Activated naive CD8-positive, alpha-beta T cell treated with anti-CD3 and anti-CD28 coated beads, Interleukin-2, amount 10 ng/mL, durations not matched to agents 7 days and 5 days (primary cell): ENCODE measurements around the gene TLE3. TPM values are rescaled to one million over a fixed set of nuclear protein-coding genes. Genes with fewer than 3 reads are reported as not detected.

Experiments
- ATAC-seq: fragments of 150-1000 bp; cut with Tn5 transposase; one replicate; pipeline ENCODE4 v1.10.0; 2021; ENCODE audit warnings: low read depth, moderate library complexity
- POLR2A ChIA-PET: fragments of 350-600 bp; sonication (Branson Sonifier 250); formaldehyde crosslinking; loops from one replicate; lab custom pipeline; 2021; ENCODE audit warnings: antibody characterized with exemption; lab: Charles Lee
- DNase-seq: peaks from one replicate; pipeline ENCODE4 v3.0.0; 2021
- H3K27ac Mint-ChIP-seq: one replicate; pipeline ENCODE4 v1.8.0; 2022; ENCODE audit warnings: mild to moderate bottlenecking, mixed read lengths
- H3K27me3 Mint-ChIP-seq: one replicate; pipeline ENCODE4 v1.8.0; 2022; ENCODE audit warnings: mild to moderate bottlenecking, moderate library complexity, mixed read lengths
- H3K36me3 Mint-ChIP-seq: one replicate; pipeline ENCODE4 v1.8.0; 2021; ENCODE audit warnings: mild to moderate bottlenecking, mixed read lengths
- H3K4me1 Mint-ChIP-seq: one replicate; pipeline ENCODE4 v1.8.0; 2021; ENCODE audit warnings: mixed read lengths
- H3K4me3 Mint-ChIP-seq: one replicate; pipeline ENCODE4 v1.8.0; 2022; ENCODE audit warnings: mild to moderate bottlenecking, moderate library complexity, mixed read lengths
- H3K9me3 Mint-ChIP-seq: one replicate; pipeline ENCODE4 v1.8.0; 2021; ENCODE audit warnings: mixed read lengths
- total RNA-seq, 2 experiments: library from RNA; stranded (reverse); gene quantifications; one replicate each; pipeline ENCODE4 v1.2.3, GENCODE V29; 2021

Gene TLE3
- total RNA-seq, 2 experiments from 2014 or later: 80.5 to 87.9 TPM

- DNase-seq (no peak), ATAC-seq (peak; percentile 85)
- H3K4me1 Mint-ChIP-seq: peaks cover 48% of the 10 kb centered on the region
- H3K27ac Mint-ChIP-seq: peak overlapping the region; percentile 15
- peak overlapping the region; percentile 63 for H3K4me3 Mint-ChIP-seq
- peaks cover 61% of the 10 kb centered on the region for H3K36me3 Mint-ChIP-seq
- H3K9me3 Mint-ChIP-seq: no peaks in the 10 kb centered on the region
- POLR2A ChIA-PET: interaction anchor here (2.7 kb wide), 1 partner anchor 15 kb away, joined by 14 read pairs; the partner anchor contains the start of gene TLE3
- no peaks in the 10 kb centered on the region for H3K27me3 Mint-ChIP-seq
These were observed 13.8 kb downstream of the TLE3 start for GRCh38 chr15:70083946-70084345.

- ATAC-seq (no peak), DNase-seq (no peak)
- Mint-ChIP-seq H3K27me3 (no peaks in the 10 kb centered on the region), H3K4me1 (peaks cover 46% of the 10 kb centered on the region), H3K36me3 (peaks cover 60% of the 10 kb centered on the region), H3K27ac (no peak overlapping the region), H3K4me3 (peak overlapping the region; percentile 63), H3K9me3 (no peaks in the 10 kb centered on the region)
- POLR2A ChIA-PET: interaction anchor here (2.7 kb wide), 1 partner anchor 15 kb away, joined by 14 read pairs; the partner anchor contains the start of gene TLE3
These were observed 14.3 kb downstream of the TLE3 start for GRCh38 chr15:70083418-70083817.

GRCh38 chr15:70082281-70082900, 15.3 kb downstream of the TLE3 start:
- ATAC-seq (no peak), DNase-seq (no peak)
- Mint-ChIP-seq H3K9me3 (no peaks in the 10 kb centered on the region), H3K4me3 (no peak overlapping the region), H3K27me3 (no peaks in the 10 kb centered on the region), H3K4me1 (peaks cover 43% of the 10 kb centered on the region), H3K36me3 (peaks cover 54% of the 10 kb centered on the region), H3K27ac (no peak overlapping the region)
- POLR2A ChIA-PET: interaction anchor here (2.7 kb wide), 1 partner anchor 16 kb away, joined by 14 read pairs; the partner anchor contains the start of gene TLE3

GRCh38 chr15:70081612-70082011, 16.1 kb downstream of the TLE3 start:
- Mint-ChIP-seq H3K4me3 (no peak overlapping the region), H3K27me3 (no peaks in the 10 kb centered on the region), H3K4me1 (peaks cover 43% of the 10 kb centered on the region), H3K36me3 (peaks cover 46% of the 10 kb centered on the region), H3K27ac (no peak overlapping the region), H3K9me3 (no peaks in the 10 kb centered on the region)
- DNase-seq: no peak
- no peak for ATAC-seq
- POLR2A ChIA-PET: no interaction called here

GRCh38 chr15:70080347-70080746, 17.4 kb downstream of the TLE3 start:
- Mint-ChIP-seq H3K4me1 (peaks cover 40% of the 10 kb centered on the region), H3K36me3 (peaks cover 37% of the 10 kb centered on the region), H3K27ac (no peak overlapping the region), H3K9me3 (no peaks in the 10 kb centered on the region), H3K4me3 (no peak overlapping the region), H3K27me3 (no peaks in the 10 kb centered on the region)
- DNase-seq (no peak), ATAC-seq (no peak)
- POLR2A ChIA-PET: no interaction called here

GRCh38 chr15:70079888-70080287, 17.8 kb downstream of the TLE3 start:
- no peak for ATAC-seq
- POLR2A ChIA-PET: interaction anchor here (0.6 kb wide), 1 partner anchor 1577 kb away, joined by 3 read pairs; no protein-coding TSS in a partner anchor
- Mint-ChIP-seq H3K9me3 (no peaks in the 10 kb centered on the region), H3K4me1 (peaks cover 38% of the 10 kb centered on the region), H3K27me3 (no peaks in the 10 kb centered on the region), H3K4me3 (no peak overlapping the region), H3K27ac (no peak overlapping the region), H3K36me3 (peaks cover 35% of the 10 kb centered on the region)
- DNase-seq: no peak

- H3K36me3 Mint-ChIP-seq: peaks cover 36% of the 10 kb centered on the region
- no peak overlapping the region for H3K27ac Mint-ChIP-seq
- no peak overlapping the region for H3K4me3 Mint-ChIP-seq
- no peaks in the 10 kb centered on the region for H3K9me3 Mint-ChIP-seq
- no peaks in the 10 kb centered on the region for H3K27me3 Mint-ChIP-seq
- DNase-seq: no peak
- no peak for ATAC-seq
- peaks cover 32% of the 10 kb centered on the region for H3K4me1 Mint-ChIP-seq
- POLR2A ChIA-PET: no interaction called here
These were observed 18.9 kb downstream of the TLE3 start for GRCh38 chr15:70078578-70079417.

- H3K4me1 Mint-ChIP-seq: peaks cover 23% of the 10 kb centered on the region
- H3K4me3 Mint-ChIP-seq: no peak overlapping the region
- H3K36me3 Mint-ChIP-seq: peaks cover 38% of the 10 kb centered on the region
- POLR2A ChIA-PET: no interaction called here
- no peak for DNase-seq
- no peak overlapping the region for H3K27ac Mint-ChIP-seq
- H3K27me3 Mint-ChIP-seq: no peaks in the 10 kb centered on the region
- ATAC-seq: no peak
- no peaks in the 10 kb centered on the region for H3K9me3 Mint-ChIP-seq
These were observed 20.2 kb downstream of the TLE3 start for GRCh38 chr15:70077188-70078147.

- peaks cover 20% of the 10 kb centered on the region for H3K4me1 Mint-ChIP-seq
- H3K9me3 Mint-ChIP-seq: no peaks in the 10 kb centered on the region
- POLR2A ChIA-PET: interaction anchor here (0.7 kb wide), 1 partner anchor 38 kb away, joined by 3 read pairs; no protein-coding TSS in a partner anchor
- DNase-seq (no peak), ATAC-seq (no peak)
- H3K27me3 Mint-ChIP-seq: no peaks in the 10 kb centered on the region
- no peak overlapping the region for H3K4me3 Mint-ChIP-seq
- no peak overlapping the region for H3K27ac Mint-ChIP-seq
- H3K36me3 Mint-ChIP-seq: peaks cover 35% of the 10 kb centered on the region
These were observed 23.3 kb downstream of the TLE3 start for GRCh38 chr15:70074380-70074779.

- H3K27me3 Mint-ChIP-seq: no peaks in the 10 kb centered on the region
- no peak overlapping the region for H3K27ac Mint-ChIP-seq
- DNase-seq (no peak), ATAC-seq (no peak)
- H3K9me3 Mint-ChIP-seq: no peaks in the 10 kb centered on the region
- H3K36me3 Mint-ChIP-seq: peaks cover 35% of the 10 kb centered on the region
- POLR2A ChIA-PET: no interaction called here
- peaks cover 20% of the 10 kb centered on the region for H3K4me1 Mint-ChIP-seq
- H3K4me3 Mint-ChIP-seq: no peak overlapping the region
These were observed 25.2 kb downstream of the TLE3 start for GRCh38 chr15:70072479-70072878.

GRCh38 chr15:70071799-70072198, 25.9 kb downstream of the TLE3 start:
- H3K36me3 Mint-ChIP-seq: peaks cover 35% of the 10 kb centered on the region
- DNase-seq (no peak), ATAC-seq (no peak)
- no peak overlapping the region for H3K4me3 Mint-ChIP-seq
- no peak overlapping the region for H3K27ac Mint-ChIP-seq
- H3K4me1 Mint-ChIP-seq: peaks cover 15% of the 10 kb centered on the region
- POLR2A ChIA-PET: no interaction called here
- H3K9me3 Mint-ChIP-seq: no peaks in the 10 kb centered on the region
- H3K27me3 Mint-ChIP-seq: no peaks in the 10 kb centered on the region

- H3K36me3 Mint-ChIP-seq: peaks cover 31% of the 10 kb centered on the region
- POLR2A ChIA-PET: no interaction called here
- ATAC-seq: no peak
- no peak overlapping the region for H3K4me3 Mint-ChIP-seq
- H3K9me3 Mint-ChIP-seq: no peaks in the 10 kb centered on the region
- DNase-seq: no peak
- H3K4me1 Mint-ChIP-seq: peaks cover 5% of the 10 kb centered on the region
- H3K27ac Mint-ChIP-seq: no peak overlapping the region
- no peaks in the 10 kb centered on the region for H3K27me3 Mint-ChIP-seq
These were observed 28.0 kb downstream of the TLE3 start for GRCh38 chr15:70069716-70070115.
